Neural cell (in vitro differentiated cells): ENCODE data around the gene ARL6IP6.

Experiments
- EZH2 ChIP-seq: fragments of 200-600, 300-800 bp; shearing (Covaris generic), sonication (generic); IDR thresholded peaks from 2 replicates; pipeline ENCODE4 v1.6.1; 2014; ENCODE audit warnings: antibody characterized with exemption, low read length, borderline replicate concordance, mild to moderate bottlenecking; ENCODE audit not compliant: insufficient read depth, poor library complexity, severe bottlenecking
- POLR2AphosphoS5 ChIP-seq: IDR thresholded peaks from 2 replicates; pipeline ENCODE4 v1.6.1; 2012
- SMC3 ChIP-seq: fragments of 450-650 bp; conservative IDR thresholded peaks from 2 replicates; pipeline ENCODE4 v1.6.1; 2014; ENCODE audit warnings: antibody characterized with exemption, mild to moderate bottlenecking, moderate library complexity; ENCODE audit not compliant: poor library complexity
- TF ChIP-seq, protein P1 (sequence below): fragments of 450-650 bp; IDR thresholded peaks from 2 replicates; pipeline ENCODE4 v1.5.1; 2014; ENCODE audit warnings: antibody characterized with exemption, mild to moderate bottlenecking, moderate library complexity; ENCODE audit not compliant: poor library complexity, severe bottlenecking

DNA sequence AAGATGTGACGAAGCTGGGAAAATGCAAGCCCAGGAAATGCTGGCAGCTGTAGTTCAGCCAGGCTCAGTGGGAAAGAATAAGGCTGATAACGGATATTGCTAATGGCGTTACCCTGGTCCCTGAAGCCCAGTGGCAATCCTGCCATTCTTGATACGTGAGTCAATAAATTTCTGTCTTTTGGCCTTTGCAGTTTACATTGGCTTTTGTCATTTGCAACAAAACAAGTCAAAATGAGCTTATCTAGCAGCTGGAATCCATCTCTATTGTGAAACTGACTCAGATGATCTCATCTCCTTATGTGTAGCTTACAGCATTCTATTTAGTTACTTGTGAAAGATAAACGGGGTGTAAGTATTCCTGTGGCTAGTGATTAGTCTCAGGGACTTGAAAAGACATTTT, 43.8 kb downstream of the ARL6IP6 start:
- TF ChIP-seq POLR2AphosphoS5 (no peak), EZH2 (no peak), SMC3 (no peak)
- TF ChIP-seq, protein P1, sequence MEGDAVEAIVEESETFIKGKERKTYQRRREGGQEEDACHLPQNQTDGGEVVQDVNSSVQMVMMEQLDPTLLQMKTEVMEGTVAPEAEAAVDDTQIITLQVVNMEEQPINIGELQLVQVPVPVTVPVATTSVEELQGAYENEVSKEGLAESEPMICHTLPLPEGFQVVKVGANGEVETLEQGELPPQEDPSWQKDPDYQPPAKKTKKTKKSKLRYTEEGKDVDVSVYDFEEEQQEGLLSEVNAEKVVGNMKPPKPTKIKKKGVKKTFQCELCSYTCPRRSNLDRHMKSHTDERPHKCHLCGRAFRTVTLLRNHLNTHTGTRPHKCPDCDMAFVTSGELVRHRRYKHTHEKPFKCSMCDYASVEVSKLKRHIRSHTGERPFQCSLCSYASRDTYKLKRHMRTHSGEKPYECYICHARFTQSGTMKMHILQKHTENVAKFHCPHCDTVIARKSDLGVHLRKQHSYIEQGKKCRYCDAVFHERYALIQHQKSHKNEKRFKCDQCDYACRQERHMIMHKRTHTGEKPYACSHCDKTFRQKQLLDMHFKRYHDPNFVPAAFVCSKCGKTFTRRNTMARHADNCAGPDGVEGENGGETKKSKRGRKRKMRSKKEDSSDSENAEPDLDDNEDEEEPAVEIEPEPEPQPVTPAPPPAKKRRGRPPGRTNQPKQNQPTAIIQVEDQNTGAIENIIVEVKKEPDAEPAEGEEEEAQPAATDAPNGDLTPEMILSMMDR: no peak
